HFF-Myc (cell line): ENCODE measurements around the gene CLNK.
A peak's percentile ranks its signal among the peaks of the same experiment; 100 is the strongest.

Experiments
- DNase-seq: peaks from one replicate; pipeline ENCODE4 v3.0.0-alpha.2; 2011; ENCODE audit warnings: low read depth; ENCODE audit errors: extremely low read depth
- H3K4me3 ChIP-seq: replicated peaks from 2 replicates; pipeline ENCODE4 v1.5.1; 2011; ENCODE audit warnings: low read depth, mild to moderate bottlenecking, control low read depth, low read length
- TF ChIP-seq, protein P1 (sequence below): IDR thresholded peaks from 2 replicates; pipeline ENCODE4 v1.5.1; 2012; ENCODE audit warnings: mild to moderate bottlenecking, low read depth, low read length, control low read depth; ENCODE audit errors: missing control alignments

Gene CLNK

DNA sequence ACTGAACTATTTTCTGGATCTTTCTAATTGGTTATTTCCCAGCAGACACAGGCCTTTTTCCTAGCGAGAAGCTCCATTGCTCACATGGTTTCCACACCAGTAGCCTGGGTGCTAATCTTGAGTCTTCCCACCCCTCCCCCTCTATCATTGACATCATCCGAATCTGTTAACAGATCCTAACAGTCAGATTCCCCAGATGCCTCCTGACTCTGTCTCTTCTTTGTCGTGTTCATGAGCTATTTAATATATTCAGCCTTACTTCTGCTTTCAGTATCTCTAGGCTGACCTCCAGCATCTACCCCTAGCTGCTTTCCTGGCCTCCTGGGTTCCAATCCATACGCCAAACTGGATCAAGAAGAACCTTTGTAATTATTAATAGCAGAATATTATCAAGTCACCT, 85.0 kb downstream of the CLNK start:
- TF ChIP-seq, protein P1, sequence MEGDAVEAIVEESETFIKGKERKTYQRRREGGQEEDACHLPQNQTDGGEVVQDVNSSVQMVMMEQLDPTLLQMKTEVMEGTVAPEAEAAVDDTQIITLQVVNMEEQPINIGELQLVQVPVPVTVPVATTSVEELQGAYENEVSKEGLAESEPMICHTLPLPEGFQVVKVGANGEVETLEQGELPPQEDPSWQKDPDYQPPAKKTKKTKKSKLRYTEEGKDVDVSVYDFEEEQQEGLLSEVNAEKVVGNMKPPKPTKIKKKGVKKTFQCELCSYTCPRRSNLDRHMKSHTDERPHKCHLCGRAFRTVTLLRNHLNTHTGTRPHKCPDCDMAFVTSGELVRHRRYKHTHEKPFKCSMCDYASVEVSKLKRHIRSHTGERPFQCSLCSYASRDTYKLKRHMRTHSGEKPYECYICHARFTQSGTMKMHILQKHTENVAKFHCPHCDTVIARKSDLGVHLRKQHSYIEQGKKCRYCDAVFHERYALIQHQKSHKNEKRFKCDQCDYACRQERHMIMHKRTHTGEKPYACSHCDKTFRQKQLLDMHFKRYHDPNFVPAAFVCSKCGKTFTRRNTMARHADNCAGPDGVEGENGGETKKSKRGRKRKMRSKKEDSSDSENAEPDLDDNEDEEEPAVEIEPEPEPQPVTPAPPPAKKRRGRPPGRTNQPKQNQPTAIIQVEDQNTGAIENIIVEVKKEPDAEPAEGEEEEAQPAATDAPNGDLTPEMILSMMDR: no peak
- no peak overlapping the region for H3K4me3 ChIP-seq
- no peak for DNase-seq

DNA sequence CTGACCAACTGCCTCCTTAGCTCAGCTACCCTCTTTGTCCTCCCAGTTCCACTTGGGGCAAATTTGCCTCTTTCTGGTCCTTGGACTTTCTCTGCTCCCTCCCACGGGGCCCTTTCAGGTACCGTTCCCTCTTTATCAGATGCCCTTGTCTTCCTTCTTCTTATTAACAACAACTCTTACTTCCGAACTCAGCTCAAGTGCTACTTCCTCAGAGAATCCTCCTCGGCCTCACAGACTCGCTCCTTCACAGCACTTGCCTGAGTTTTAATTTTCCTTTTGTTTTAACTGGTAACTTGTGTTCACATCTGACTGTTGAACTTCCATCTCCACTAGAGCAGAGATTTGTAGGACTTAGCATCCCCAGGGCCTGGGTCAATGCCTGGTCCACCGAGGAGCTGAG, 85.7 kb downstream of the CLNK start:
- H3K4me3 ChIP-seq: no peak overlapping the region
- no peak for DNase-seq
- TF ChIP-seq, protein P1: no peak

DNA sequence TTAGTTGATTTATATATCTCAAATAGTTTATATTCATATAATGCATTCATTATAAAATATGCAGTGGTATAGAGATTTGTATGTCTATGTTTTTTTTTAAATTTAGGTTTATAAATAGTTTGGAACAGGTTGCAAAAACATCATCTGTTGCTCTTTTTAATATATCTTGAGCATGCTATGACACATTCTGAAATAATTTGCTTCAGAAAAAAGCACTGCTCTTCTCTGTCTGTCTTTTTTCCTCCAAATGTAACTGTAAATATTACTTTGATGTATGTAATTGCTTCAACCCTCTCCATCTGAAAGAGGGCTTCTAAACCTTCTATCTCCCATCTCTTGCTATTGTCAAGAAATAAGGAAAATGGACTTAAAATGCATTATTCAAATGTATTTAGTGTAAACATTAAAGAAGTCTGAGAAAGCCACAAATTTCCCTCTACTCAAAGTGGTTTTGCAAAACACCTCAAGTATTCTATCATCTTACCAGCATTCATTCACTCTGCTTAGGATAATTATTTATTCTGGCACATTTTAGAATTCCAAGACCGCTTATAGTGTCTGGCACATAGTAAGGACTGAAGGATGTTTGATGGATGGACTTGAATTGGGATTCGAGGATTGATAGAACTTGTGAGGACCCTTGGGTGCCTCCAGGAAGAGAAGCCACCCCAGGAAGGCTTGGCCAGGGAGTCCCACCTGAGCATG, 87.8 kb downstream of the CLNK start:
- DNase-seq: no peak
- H3K4me3 ChIP-seq: no peak overlapping the region
- TF ChIP-seq, protein P1: no peak

DNA sequence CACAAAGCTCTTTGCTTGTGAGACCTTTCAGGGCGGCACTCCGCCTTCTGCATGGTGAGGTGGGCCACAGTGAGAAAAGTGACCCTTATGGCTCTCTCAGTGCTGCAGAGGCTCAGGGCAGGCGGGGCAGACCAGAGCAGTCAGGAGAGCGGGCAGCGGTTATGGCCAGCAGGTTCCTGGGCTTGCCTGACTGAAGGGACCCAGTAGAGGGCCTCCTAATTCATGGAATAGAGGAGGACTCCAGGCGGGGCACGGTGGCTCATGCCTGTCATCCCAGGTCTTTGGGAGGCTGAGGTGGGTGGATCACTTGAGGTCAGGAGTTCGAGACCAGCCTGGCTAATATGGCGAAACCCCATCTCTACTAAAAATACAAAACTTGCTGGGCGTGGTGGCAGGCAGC, 91.4 kb downstream of the CLNK start:
- H3K4me3 ChIP-seq: no peak overlapping the region
- TF ChIP-seq, protein P1: no peak
- no peak for DNase-seq

DNA sequence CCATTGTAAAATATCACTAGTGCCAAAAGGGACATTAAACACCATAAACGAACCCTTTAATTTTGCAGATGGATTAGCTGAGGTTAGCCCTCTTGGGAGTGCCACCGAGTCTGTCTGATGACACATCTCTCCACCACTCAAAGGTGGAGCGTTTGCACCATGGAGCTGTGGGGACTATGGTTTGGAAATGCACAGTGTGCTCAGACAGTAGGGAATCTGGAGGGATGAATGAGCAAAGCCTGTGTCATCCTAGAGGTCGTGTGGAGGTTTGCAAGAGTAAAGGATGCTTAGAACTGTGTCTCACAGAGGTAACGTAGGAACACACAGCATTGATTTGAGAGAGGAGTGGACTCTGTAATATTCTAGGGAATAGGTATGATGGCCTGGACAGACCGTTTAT, 93.7 kb downstream of the CLNK start:
- DNase-seq: peak; percentile 26
- TF ChIP-seq, protein P1: no peak
- no peak overlapping the region for H3K4me3 ChIP-seq

DNA sequence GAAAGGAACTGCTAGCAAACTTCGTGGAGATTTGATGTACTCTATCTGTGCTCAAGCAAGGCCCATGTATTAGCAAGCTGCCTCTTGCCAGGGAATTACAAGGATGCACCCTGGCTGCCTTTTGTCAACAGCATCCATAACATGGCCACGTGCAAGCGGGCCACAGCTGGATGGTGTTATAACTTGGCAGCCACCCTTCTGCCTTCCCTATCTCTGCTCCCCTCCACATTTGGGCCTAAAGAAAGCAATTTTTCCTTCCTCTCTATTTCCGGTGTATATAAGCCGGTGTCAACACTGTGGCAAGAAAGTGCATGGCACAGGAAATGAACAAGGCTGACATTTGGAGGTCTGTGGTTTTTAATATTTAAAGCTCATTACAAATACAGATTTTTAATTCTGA, 94.8 kb downstream of the CLNK start:
- peak; percentile 69 for DNase-seq
- no peak overlapping the region for H3K4me3 ChIP-seq
- TF ChIP-seq, protein P1: no peak

DNA sequence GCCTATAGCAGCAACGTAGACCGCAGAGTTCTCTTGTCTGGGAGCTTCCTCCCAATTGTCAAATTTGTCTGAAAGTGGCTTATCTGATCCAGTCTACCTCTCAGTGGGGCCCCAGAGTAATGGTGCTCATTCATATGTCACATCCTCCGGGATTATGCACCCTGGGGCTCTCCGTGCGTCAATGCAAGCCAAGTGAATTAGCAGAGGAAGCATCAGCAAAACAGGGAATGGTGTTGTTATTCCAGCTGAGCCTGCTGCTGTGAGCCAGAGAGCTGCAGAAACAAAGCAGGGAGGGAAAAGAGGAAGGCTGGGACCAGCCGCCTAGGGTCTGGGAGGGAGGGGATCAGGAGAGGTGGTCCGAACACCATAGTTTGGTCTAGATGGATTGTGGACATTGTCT, 95.2 kb downstream of the CLNK start:
- TF ChIP-seq, protein P1: no peak
- no peak for DNase-seq
- H3K4me3 ChIP-seq: no peak overlapping the region
